OCI-LY3 (cell line): ENCODE results near the gene TTC8.
"Not testable (repeated sequence)": the region's sequence is repeated elsewhere in the genome, so short reads cannot be mapped to it uniquely, and the experiment has no call there.

ENCODE experiments used
- H2AFZ ChIP-seq: fragments of 200-600, 300-600 bp; shearing (Covaris generic); 2 replicates; pipeline ENCODE4 v1.6.0; 2014; ENCODE audit warnings: antibody characterized with exemption, low read depth, low read length
- H3K27ac ChIP-seq: fragments of 200-600, 300-600 bp; sonication (generic); 2 replicates; pipeline ENCODE4 v1.5.1; 2014; ENCODE audit warnings: mild to moderate bottlenecking, low read length, moderate library complexity, mixed read lengths
- H3K27me3 ChIP-seq: fragments of 200-600, 300-600 bp; sonication (generic); 2 replicates; pipeline ENCODE4 v1.6.1; 2014; ENCODE audit warnings: low read depth, low read length, mixed read lengths
- H3K36me3 ChIP-seq: fragments of 200-600, 300-600 bp; sonication (generic); replicated peaks from 2 replicates; pipeline ENCODE3; 2014; ENCODE audit warnings: low read depth, low read length, mixed read lengths
- H3K4me1 ChIP-seq: fragments of 300-600, 200-600 bp; sonication (generic); 2 replicates; pipeline ENCODE4 v1.6.1; 2014; ENCODE audit warnings: low read length, mixed read lengths
- H3K4me2 ChIP-seq: fragments of 200-600, 300-600 bp; sonication (generic); 2 replicates; pipeline ENCODE4 v1.6.1; 2014; ENCODE audit warnings: low read length, mixed read lengths
- H3K4me3 ChIP-seq: fragments of 300-600, 200-600 bp; sonication (generic); 2 replicates; pipeline ENCODE4 v1.5.1; 2014; ENCODE audit warnings: antibody characterized with exemption, mild to moderate bottlenecking, low read length, moderate library complexity
- H3K79me2 ChIP-seq: fragments of 300-600, 200-600 bp; shearing (Covaris generic); 2 replicates; pipeline ENCODE4 v1.6.1; 2014; ENCODE audit warnings: mild to moderate bottlenecking, low read length, mixed read lengths
- H3K9ac ChIP-seq: fragments of 300-600, 200-600 bp; shearing (Covaris generic); 2 replicates; pipeline ENCODE4 v1.6.0; 2014; ENCODE audit warnings: mild to moderate bottlenecking, low read length, moderate library complexity
- H3K9me3 ChIP-seq: fragments of 200-600, 300-600 bp; shearing (Covaris generic); 2 replicates; pipeline ENCODE4 v1.6.1; 2014; ENCODE audit warnings: low read length, mixed read lengths; ENCODE audit not compliant: insufficient read depth
- H4K20me1 ChIP-seq: fragments of 200-600, 300-600 bp; sonication (generic); 2 replicates; pipeline ENCODE4 v1.6.1; 2016; ENCODE audit warnings: low read length, mixed read lengths; ENCODE audit not compliant: insufficient read depth
- CTCF ChIP-seq: fragments of 200-600, 300-600 bp; sonication (generic); IDR thresholded peaks from 2 replicates; pipeline ENCODE4 v1.5.1; 2014; ENCODE audit warnings: antibody characterized with exemption, low read length, low read depth
- EZH2phosphoT487 ChIP-seq: fragments of 200-600 bp; shearing (Covaris generic); IDR thresholded peaks from 2 replicates; pipeline ENCODE4 v1.6.1; 2018; ENCODE audit warnings: antibody characterized with exemption, mixed run types, low read depth

Gene TTC8

GRCh38 chr14:88852632-88853031 is 28.2 kb downstream of the TTC8 start:
- no peaks in the 10 kb centered on the region for H3K27me3 ChIP-seq
- no peaks in the 10 kb centered on the region for H3K9me3 ChIP-seq
- no peaks in the 10 kb centered on the region for H4K20me1 ChIP-seq
- H3K9ac ChIP-seq, result no peak overlapping the region
- H3K4me1 ChIP-seq, result no peaks in the 10 kb centered on the region
- no peak overlapping the region for H2AFZ ChIP-seq
- no peak overlapping the region for H3K4me3 ChIP-seq
- H3K79me2 ChIP-seq, result no peaks in the 10 kb centered on the region
- H3K36me3 ChIP-seq, result no peaks in the 10 kb centered on the region
- no peak overlapping the region for H3K4me2 ChIP-seq
- no peak overlapping the region for H3K27ac ChIP-seq
- no peak for TF ChIP-seq CTCF
- TF ChIP-seq EZH2phosphoT487, result no peak

- Histone ChIP-seq H3K4me2 (no peak overlapping the region), H3K9me3 (no peaks in the 10 kb centered on the region), H3K79me2 (no peaks in the 10 kb centered on the region), H3K36me3 (no peaks in the 10 kb centered on the region), H4K20me1 (no peaks in the 10 kb centered on the region), H3K9ac (no peak overlapping the region), H3K4me3 (no peak overlapping the region), H2AFZ (no peak overlapping the region), H3K27ac (no peak overlapping the region), H3K4me1 (no peaks in the 10 kb centered on the region), H3K27me3 (no peaks in the 10 kb centered on the region)
- TF ChIP-seq CTCF (no peak), EZH2phosphoT487 (no peak)
These were observed 28.7 kb downstream of the TTC8 start for GRCh38 chr14:88853129-88853528.

- H3K4me3 ChIP-seq, result no peak overlapping the region
- no peak overlapping the region for H3K27ac ChIP-seq
- no peaks in the 10 kb centered on the region for H3K36me3 ChIP-seq
- H2AFZ ChIP-seq, result no peak overlapping the region
- H3K79me2 ChIP-seq, result no peaks in the 10 kb centered on the region
- H3K9ac ChIP-seq, result no peak overlapping the region
- H3K27me3 ChIP-seq, result no peaks in the 10 kb centered on the region
- H3K4me2 ChIP-seq, result no peak overlapping the region
- no peaks in the 10 kb centered on the region for H3K4me1 ChIP-seq
- TF ChIP-seq EZH2phosphoT487 (no peak), CTCF (no peak)
- no peaks in the 10 kb centered on the region for H4K20me1 ChIP-seq
- no peaks in the 10 kb centered on the region for H3K9me3 ChIP-seq
These were observed 32.4 kb downstream of the TTC8 start for GRCh38 chr14:88856786-88857366.

GRCh38 chr14:88857861-88858260 is 33.4 kb downstream of the TTC8 start:
- not testable (repeated sequence) for H3K4me3 ChIP-seq, H3K9ac ChIP-seq, H3K9me3 ChIP-seq, H3K36me3 ChIP-seq, H3K4me2 ChIP-seq, H3K27ac ChIP-seq, H2AFZ ChIP-seq, H3K79me2 ChIP-seq, H3K27me3 ChIP-seq, H3K4me1 ChIP-seq, H4K20me1 ChIP-seq

GRCh38 chr14:88859118-88859517 is 34.7 kb downstream of the TTC8 start:
- H3K27ac ChIP-seq, H3K9me3 ChIP-seq, H3K9ac ChIP-seq: not testable (repeated sequence)

More at GRCh38 chr14:88859118-88859517, 34.7 kb downstream of the TTC8 start:
- not testable (repeated sequence) for H3K27me3 ChIP-seq, H4K20me1 ChIP-seq, H2AFZ ChIP-seq, H3K36me3 ChIP-seq, H3K4me1 ChIP-seq, H3K4me3 ChIP-seq, H3K79me2 ChIP-seq, H3K4me2 ChIP-seq
